C4-2B (cell line): ENCODE results near the gene SH2D3C.

ENCODE experiments used
- ZFX ChIP-seq: fragments of 450-650 bp; IDR thresholded peaks from 2 replicates; pipeline ENCODE4 v1.6.1; 2017
- TF ChIP-seq, protein P1 (sequence below): fragments of 450-650 bp; conservative IDR thresholded peaks from 2 replicates; pipeline ENCODE4 v1.5.1; 2017; ENCODE audit warnings: mild to moderate bottlenecking

DNA sequence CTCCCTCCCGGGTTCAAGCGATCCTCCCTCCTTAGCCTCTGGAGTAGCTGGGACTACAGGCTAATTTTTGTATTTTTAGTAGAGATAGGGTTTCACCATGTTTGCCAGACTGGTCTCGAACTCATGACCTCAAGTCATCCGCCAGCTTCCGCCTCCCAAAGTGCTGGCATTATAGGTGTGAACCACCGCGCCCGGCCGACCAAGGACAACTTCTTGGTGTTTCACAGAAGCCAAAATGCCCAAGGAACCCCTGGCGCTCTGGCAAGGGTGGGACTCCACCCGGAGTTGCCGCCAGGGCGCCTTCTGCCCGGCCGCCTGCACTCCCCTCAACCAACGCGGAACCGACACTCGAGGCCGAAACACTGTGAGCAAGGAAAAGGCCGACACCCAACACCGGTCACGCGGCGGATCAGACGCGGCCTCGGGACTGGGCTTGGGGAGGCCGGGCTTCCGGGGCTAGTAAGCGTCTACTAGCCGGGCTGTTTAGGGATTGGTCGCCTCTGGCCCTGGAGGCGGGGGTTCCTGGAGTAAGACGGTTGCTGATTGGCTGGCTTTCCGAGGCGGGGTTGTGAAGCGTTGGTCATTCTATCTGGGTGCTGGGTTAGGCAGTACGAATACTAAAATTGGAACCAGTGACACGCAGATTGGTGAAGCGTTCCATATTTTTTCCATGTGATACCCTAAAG is 79.3 kb downstream of the SH2D3C start:
- TF ChIP-seq, protein P1, sequence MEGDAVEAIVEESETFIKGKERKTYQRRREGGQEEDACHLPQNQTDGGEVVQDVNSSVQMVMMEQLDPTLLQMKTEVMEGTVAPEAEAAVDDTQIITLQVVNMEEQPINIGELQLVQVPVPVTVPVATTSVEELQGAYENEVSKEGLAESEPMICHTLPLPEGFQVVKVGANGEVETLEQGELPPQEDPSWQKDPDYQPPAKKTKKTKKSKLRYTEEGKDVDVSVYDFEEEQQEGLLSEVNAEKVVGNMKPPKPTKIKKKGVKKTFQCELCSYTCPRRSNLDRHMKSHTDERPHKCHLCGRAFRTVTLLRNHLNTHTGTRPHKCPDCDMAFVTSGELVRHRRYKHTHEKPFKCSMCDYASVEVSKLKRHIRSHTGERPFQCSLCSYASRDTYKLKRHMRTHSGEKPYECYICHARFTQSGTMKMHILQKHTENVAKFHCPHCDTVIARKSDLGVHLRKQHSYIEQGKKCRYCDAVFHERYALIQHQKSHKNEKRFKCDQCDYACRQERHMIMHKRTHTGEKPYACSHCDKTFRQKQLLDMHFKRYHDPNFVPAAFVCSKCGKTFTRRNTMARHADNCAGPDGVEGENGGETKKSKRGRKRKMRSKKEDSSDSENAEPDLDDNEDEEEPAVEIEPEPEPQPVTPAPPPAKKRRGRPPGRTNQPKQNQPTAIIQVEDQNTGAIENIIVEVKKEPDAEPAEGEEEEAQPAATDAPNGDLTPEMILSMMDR: no peak
- no peak for TF ChIP-seq ZFX
